Tibial nerve (tissue), 3 donors: ENCODE results near the gene C6orf15.

Experiments used
- CTCF ChIP-seq, 5 experiments: fragments of 200-600 bp in 3 of 5; fragments of 450-650 bp in 2 of 5; sonication (generic) in 3 of 5; IDR thresholded peaks; one replicate each; pipeline ENCODE4 v1.5.1; 2016 to 2019; ENCODE audit warnings: antibody characterized with exemption in 5 of 5, mild to moderate bottlenecking in 3 of 5, moderate library complexity in 2 of 5
- POLR2A ChIP-seq, 2 donors: fragments of 450-650 bp; IDR thresholded peaks; one replicate each; pipeline ENCODE4 v1.6.1; 2017; ENCODE audit warnings: antibody characterized with exemption in 2 of 2, mild to moderate bottlenecking in 2 of 2, moderate library complexity in 2 of 2

GRCh38 chr6:31161216-31162126 is 49.1 kb upstream of the C6orf15 start:
- TF ChIP-seq CTCF (IDR thresholded peaks at IDR 0.05) (no peak), POLR2A (IDR thresholded peaks at IDR 0.05) (no peak)
